GM21360 (cell line): ENCODE results near the gene LYVE1.

Experiments
- ATAC-seq: cut with Tn5 transposase; IDR thresholded peaks from one replicate; pipeline ENCODE4 v1.9.1; 2021; ENCODE audit warnings: mild to moderate bottlenecking, moderate library complexity; ENCODE audit not compliant: unreplicated experiment

LYVE1 gene

GRCh38 chr11:10561043-10561818 lies 7.2 kb downstream of the LYVE1 start:
- ATAC-seq, result no peak

DNA sequence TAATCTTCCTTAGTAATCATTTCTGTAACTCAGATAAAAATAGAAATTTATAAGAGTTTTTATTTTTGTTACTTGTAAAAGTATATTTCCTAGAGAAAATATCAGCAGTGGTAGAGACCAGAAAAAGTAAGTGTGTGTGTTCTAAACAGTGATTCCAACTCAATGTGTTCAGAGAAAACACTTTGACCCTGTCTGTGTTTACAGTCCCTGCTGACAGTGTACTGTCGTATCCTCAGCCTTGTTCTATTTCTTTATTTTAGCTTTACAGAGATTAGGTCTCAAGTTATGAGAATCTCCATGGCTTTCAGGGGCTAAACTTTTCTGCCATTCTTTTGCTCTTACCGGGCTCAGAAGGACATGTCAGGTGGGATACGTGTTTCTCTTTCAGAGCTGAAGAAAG lies 10.2 kb downstream of the LYVE1 start:
- ATAC-seq, result no peak

DNA sequence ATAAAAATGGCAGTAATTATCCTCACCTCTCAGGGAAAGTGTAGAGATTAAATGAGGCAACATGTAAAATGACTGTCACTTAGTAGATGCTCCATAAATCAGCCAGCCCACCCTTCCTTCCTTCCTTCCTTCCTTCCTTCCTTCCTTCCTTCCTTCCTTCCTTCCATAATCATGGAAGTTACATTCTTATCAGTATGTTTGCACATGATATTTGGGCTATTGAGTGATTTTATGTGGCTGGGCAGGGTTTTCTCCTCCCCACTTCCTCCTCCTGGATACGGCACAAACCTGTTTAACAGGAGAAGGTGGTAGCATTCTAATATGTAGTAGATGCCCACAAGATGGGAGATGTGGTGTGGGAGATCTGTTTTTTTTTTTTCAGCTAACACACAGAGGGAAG lies 11.9 kb downstream of the LYVE1 start:
- no peak for ATAC-seq

GRCh38 chr11:10551845-10552352 lies 16.6 kb downstream of the LYVE1 start:
- ATAC-seq, result no peak

DNA sequence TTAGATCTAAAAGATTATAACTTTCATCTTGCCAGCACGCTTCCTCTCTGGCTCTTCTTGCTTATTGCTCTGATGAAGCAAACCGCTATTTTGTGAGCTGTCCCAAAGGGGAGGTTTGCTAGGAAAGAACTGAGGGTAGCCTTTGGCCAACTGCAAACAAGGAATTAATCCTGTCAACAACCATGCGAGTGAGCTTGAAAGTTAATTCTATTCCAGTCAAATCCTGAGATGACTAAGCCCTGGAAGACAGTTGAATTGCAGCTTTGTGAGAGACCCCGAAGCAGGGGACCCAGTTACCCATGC lies 17.2 kb downstream of the LYVE1 start:
- ATAC-seq, result no peak

DNA sequence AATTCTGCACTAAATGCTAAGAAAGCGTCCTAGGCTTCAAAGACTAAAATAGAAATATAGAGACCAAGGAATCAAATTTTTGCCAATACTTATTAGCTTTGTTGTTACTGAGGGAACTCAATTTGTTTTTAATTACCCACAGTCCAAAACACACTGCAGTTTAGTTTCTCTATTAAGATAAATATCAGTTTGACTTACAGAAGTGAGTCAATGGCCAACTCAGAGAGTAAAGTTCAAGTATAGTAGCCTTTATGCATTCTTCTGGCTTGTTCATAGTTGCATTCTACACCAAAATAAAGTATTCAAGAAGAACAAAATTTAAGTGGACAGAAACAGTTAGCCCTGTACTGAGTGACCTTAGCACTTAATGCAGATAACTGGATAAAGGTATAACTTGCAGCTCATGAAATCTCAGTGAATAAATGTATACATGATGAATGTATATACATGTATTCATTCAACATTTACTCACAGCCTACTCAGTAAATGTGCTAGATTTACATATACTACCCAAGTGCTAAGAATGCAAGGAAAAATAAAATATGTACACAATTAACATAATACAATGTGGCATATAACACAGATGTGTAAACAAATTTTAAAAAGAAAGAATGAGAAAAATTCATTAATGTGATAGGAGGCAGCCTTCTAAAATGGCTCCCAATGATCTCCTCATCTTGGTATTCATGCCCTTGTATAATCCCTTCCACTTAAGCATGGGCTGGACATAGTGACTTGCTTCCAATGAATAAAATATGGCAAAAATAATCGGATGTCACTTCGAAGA lies 17.8 kb downstream of the LYVE1 start:
- ATAC-seq, result no peak

- ATAC-seq, result no peak
These were observed 23.7 kb downstream of the LYVE1 start for GRCh38 chr11:10544491-10545465.

- no peak for ATAC-seq
These were observed 24.7 kb downstream of the LYVE1 start for GRCh38 chr11:10543782-10544181.

DNA sequence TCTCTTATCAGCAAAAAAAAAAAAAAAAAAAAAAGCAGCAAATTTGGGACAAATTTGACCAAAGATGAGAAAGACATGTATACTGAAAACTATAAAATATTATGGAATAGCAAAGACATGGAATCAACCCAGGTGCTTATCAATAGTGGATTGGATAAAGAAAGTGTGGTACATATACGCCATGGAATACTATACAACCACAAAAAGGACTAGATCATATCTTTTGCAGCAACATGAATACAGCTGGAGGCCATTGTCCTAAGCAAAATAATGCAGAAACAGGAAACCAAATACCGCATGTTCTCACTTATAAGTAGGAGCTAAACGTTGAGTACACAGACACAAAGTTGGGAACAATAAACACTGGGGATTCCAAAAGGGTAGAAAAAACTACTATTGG lies 25.7 kb downstream of the LYVE1 start:
- ATAC-seq, result no peak

- ATAC-seq, result no peak
These were observed 26.9 kb downstream of the LYVE1 start for GRCh38 chr11:10541561-10541930.

GRCh38 chr11:10540915-10541560 lies 27.4 kb downstream of the LYVE1 start, which contains the start of gene RNF141:
RNF141 (minus strand) TSS chr11:10541187; CDS start chr11:10534158, 7,029 bp downstream.
- ATAC-seq, result peak; percentile 98

DNA sequence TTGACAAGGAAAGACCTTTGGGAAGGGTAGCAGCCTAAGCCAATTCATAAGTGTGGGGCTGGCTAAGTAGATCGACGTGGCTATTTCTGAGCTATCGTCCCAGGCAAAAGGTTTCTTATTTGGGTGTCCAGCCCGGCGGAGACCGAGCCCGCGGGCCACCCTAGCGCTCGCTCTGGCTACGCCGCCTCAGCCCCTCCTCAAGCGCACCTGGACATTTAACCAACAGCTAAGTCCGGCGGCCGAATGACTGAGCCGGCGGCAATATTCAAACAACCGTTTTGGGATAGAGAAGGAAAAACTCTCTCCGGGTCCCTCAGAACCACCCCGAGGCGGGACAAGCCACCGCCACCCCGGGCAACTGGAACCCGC lies 27.9 kb downstream of the LYVE1 start:
- peak; percentile 15 for ATAC-seq

GRCh38 chr11:10539339-10539738 lies 29.1 kb downstream of the LYVE1 start:
- no peak for ATAC-seq

DNA sequence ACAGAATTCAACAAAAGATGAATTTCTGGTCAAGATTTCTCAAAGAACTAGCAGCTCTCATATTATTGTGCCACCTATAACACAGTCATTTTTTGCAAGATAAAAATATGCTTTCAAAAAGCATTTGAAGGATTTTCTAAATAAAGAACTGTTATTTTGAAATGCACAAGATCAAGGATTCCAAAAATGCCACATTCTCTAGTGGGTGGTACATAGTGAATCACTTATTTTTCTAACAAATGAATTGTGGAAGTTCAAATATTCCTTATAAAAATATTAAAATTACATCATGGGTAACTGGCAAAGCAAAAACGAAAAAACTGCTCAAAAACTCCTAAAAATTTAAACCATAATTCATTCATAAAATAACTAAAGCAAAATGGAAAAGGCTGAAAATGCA lies 29.5 kb downstream of the LYVE1 start:
- no peak for ATAC-seq

GRCh38 chr11:10537600-10537999 lies 30.9 kb downstream of the LYVE1 start:
- ATAC-seq, result no peak

DNA sequence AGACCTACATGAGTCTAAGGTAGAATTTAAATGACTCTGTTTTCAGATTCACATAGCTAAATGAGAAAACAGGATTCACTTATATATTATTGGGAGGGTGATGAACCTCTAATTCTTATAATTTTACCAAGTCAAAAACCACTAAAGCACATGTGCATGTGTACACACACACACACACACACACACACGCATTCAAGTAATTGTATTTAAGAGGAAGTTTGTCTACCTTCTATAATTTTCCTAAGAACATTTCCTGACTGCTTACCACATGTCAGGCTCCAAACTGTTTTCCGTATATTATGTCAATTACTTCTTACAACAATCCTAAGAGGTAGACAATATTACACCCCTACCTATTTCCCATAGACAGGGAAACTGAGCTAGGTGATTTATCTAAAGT lies 34.1 kb downstream of the LYVE1 start:
- no peak for ATAC-seq

GRCh38 chr11:10533323-10533722 lies 35.1 kb downstream of the LYVE1 start:
- no peak for ATAC-seq

- no peak for ATAC-seq
These were observed 35.9 kb downstream of the LYVE1 start for GRCh38 chr11:10532526-10532925.

DNA sequence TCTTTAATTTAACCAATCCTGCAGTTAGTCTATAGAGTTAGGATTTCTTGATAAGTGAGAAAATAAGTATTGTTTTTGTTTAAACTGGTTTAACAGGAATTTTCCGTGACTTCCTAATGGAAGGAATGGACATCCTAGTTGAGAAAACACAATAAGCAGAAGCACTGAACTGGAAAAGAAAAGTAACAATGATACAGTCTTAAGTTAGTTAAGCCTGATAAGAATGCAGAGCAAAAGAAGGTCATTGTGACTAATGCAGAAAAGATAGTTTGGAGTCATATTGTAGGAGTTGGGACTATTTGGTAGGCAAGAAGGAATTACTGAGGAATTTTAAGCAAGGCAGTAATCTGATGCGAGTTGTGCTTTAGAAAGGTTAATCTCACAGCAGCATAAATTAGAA lies 39.2 kb downstream of the LYVE1 start:
- ATAC-seq, result no peak

GRCh38 chr11:10528121-10528520 lies 40.3 kb downstream of the LYVE1 start:
- no peak for ATAC-seq
